ENCODE measurements around the gene STARD3NL.
"Not testable (repeated sequence)": the region's sequence is repeated elsewhere in the genome, so short reads cannot be mapped to it uniquely, and the experiment has no call there.

- TF ChIP-seq, protein P1, sequence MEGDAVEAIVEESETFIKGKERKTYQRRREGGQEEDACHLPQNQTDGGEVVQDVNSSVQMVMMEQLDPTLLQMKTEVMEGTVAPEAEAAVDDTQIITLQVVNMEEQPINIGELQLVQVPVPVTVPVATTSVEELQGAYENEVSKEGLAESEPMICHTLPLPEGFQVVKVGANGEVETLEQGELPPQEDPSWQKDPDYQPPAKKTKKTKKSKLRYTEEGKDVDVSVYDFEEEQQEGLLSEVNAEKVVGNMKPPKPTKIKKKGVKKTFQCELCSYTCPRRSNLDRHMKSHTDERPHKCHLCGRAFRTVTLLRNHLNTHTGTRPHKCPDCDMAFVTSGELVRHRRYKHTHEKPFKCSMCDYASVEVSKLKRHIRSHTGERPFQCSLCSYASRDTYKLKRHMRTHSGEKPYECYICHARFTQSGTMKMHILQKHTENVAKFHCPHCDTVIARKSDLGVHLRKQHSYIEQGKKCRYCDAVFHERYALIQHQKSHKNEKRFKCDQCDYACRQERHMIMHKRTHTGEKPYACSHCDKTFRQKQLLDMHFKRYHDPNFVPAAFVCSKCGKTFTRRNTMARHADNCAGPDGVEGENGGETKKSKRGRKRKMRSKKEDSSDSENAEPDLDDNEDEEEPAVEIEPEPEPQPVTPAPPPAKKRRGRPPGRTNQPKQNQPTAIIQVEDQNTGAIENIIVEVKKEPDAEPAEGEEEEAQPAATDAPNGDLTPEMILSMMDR (conservative IDR thresholded peaks at IDR 0.05; ENCODE audit: low read depth, low read length), result not testable (repeated sequence)
- not testable (repeated sequence) for TF ChIP-seq EZH2phosphoT487 (IDR thresholded peaks at IDR 0.05; ENCODE audit: borderline replicate concordance, low read length)
Measured at GRCh38 chr7:38263274-38263673, 85.2 kb downstream of the STARD3NL start.
